Nephron (organoid): ENCODE results near the gene RIC8B.

Experiments
- H3K27ac Mint-ChIP-seq, 3 experiments: 2 replicates each; pipeline ENCODE4 v1.8.0; 2020; ENCODE audit warnings: mixed read lengths in 3 of 3, mild to moderate bottlenecking in 2 of 3, moderate library complexity in 1 of 3
- H3K27me3 Mint-ChIP-seq: 2 replicates; pipeline ENCODE4 v1.8.0; 2021; ENCODE audit warnings: low read depth, mild to moderate bottlenecking, moderate library complexity, mixed read lengths
- H3K36me3 Mint-ChIP-seq: 2 replicates; pipeline ENCODE4 v1.8.0; 2020; ENCODE audit warnings: low read depth, mixed read lengths
- H3K4me1 Mint-ChIP-seq: 2 replicates; pipeline ENCODE4 v1.8.0; 2020; ENCODE audit warnings: mixed read lengths
- H3K4me3 Mint-ChIP-seq, 3 experiments: 2 replicates each; pipeline ENCODE4 v1.8.0; 2020; ENCODE audit warnings: mild to moderate bottlenecking in 3 of 3, mixed read lengths in 3 of 3, moderate library complexity in 2 of 3
- H3K9me3 Mint-ChIP-seq: 2 replicates; pipeline ENCODE4 v1.8.0; 2020; ENCODE audit warnings: mixed read lengths
- CTCF ChIP-seq, 3 experiments: fragments of 200-600 bp; sonication (generic); IDR thresholded peaks; one replicate each; pipeline ENCODE4 v1.5.0; 2021; ENCODE audit warnings: antibody characterized with exemption in 3 of 3; ENCODE audit not compliant: unreplicated experiment in 3 of 3

The RIC8B gene

GRCh38 chr12:106868982-106869700, 94.7 kb downstream of the RIC8B start:
- H3K4me1 Mint-ChIP-seq: no peaks in the 10 kb centered on the region
- no peak overlapping the region for H3K27ac Mint-ChIP-seq
- H3K9me3 Mint-ChIP-seq: no peaks in the 10 kb centered on the region
- no peak overlapping the region for H3K4me3 Mint-ChIP-seq
- peaks cover 45% of the 10 kb centered on the region for H3K36me3 Mint-ChIP-seq
- no peaks in the 10 kb centered on the region for H3K27me3 Mint-ChIP-seq
- TF ChIP-seq CTCF (IDR thresholded peaks at IDR 0.05; ENCODE audit: unreplicated experiment in 3 of 3): no peak

- H3K27ac Mint-ChIP-seq: no peak overlapping the region
- no peak overlapping the region for H3K4me3 Mint-ChIP-seq
- H3K4me1 Mint-ChIP-seq: no peaks in the 10 kb centered on the region
- H3K27me3 Mint-ChIP-seq: no peaks in the 10 kb centered on the region
- no peak for TF ChIP-seq CTCF (IDR thresholded peaks at IDR 0.05; ENCODE audit: unreplicated experiment in 3 of 3)
- H3K36me3 Mint-ChIP-seq: peaks cover 42% of the 10 kb centered on the region
- H3K9me3 Mint-ChIP-seq: no peaks in the 10 kb centered on the region
These were observed 95.6 kb downstream of the RIC8B start for GRCh38 chr12:106870116-106870515.

- H3K4me3 Mint-ChIP-seq: no peak overlapping the region
- H3K27ac Mint-ChIP-seq: no peak overlapping the region
- H3K4me1 Mint-ChIP-seq: no peaks in the 10 kb centered on the region
- peaks cover 36% of the 10 kb centered on the region for H3K36me3 Mint-ChIP-seq
- no peak for TF ChIP-seq CTCF (IDR thresholded peaks at IDR 0.05; ENCODE audit: unreplicated experiment in 3 of 3)
- no peaks in the 10 kb centered on the region for H3K9me3 Mint-ChIP-seq
- no peaks in the 10 kb centered on the region for H3K27me3 Mint-ChIP-seq
These were observed 97.0 kb downstream of the RIC8B start for GRCh38 chr12:106871477-106871876.

GRCh38 chr12:106873983-106874382, 99.5 kb downstream of the RIC8B start:
- TF ChIP-seq CTCF (IDR thresholded peaks at IDR 0.05; ENCODE audit: unreplicated experiment in 3 of 3): no peak
- Mint-ChIP-seq H3K27me3 (no peaks in the 10 kb centered on the region), H3K9me3 (no peaks in the 10 kb centered on the region), H3K27ac (no peak overlapping the region), H3K36me3 (peaks cover 36% of the 10 kb centered on the region), H3K4me3 (no peak overlapping the region), H3K4me1 (no peaks in the 10 kb centered on the region)

- TF ChIP-seq CTCF (IDR thresholded peaks at IDR 0.05; ENCODE audit: unreplicated experiment in 3 of 3): no peak
- H3K27me3 Mint-ChIP-seq: no peaks in the 10 kb centered on the region
- no peak overlapping the region for H3K27ac Mint-ChIP-seq
- H3K36me3 Mint-ChIP-seq: peaks cover 57% of the 10 kb centered on the region
- no peaks in the 10 kb centered on the region for H3K9me3 Mint-ChIP-seq
- no peak overlapping the region for H3K4me3 Mint-ChIP-seq
- H3K4me1 Mint-ChIP-seq: peaks cover 5% of the 10 kb centered on the region
These were observed 104.3 kb downstream of the RIC8B start for GRCh38 chr12:106878804-106879203.

- no peak overlapping the region for H3K4me3 Mint-ChIP-seq
- peaks cover 5% of the 10 kb centered on the region for H3K4me1 Mint-ChIP-seq
- no peak overlapping the region for H3K27ac Mint-ChIP-seq
- H3K27me3 Mint-ChIP-seq: no peaks in the 10 kb centered on the region
- H3K9me3 Mint-ChIP-seq: no peaks in the 10 kb centered on the region
- TF ChIP-seq CTCF (IDR thresholded peaks at IDR 0.05; ENCODE audit: unreplicated experiment in 3 of 3): no peak
- H3K36me3 Mint-ChIP-seq: peaks cover 60% of the 10 kb centered on the region
These were observed 105.1 kb downstream of the RIC8B start for GRCh38 chr12:106879612-106880011.
